GM19238 (cell line): ENCODE data around the gene DAZ1.
"Not testable (repeated sequence)": the region's sequence is repeated elsewhere in the genome, so short reads cannot be mapped to it uniquely, and the experiment has no call there.

Source experiments
- DNase-seq: peaks from one replicate; pipeline ENCODE4 v3.0.0; 2011; ENCODE audit warnings: low spot score; ENCODE audit not compliant: insufficient read length

DAZ1 gene, protein sequence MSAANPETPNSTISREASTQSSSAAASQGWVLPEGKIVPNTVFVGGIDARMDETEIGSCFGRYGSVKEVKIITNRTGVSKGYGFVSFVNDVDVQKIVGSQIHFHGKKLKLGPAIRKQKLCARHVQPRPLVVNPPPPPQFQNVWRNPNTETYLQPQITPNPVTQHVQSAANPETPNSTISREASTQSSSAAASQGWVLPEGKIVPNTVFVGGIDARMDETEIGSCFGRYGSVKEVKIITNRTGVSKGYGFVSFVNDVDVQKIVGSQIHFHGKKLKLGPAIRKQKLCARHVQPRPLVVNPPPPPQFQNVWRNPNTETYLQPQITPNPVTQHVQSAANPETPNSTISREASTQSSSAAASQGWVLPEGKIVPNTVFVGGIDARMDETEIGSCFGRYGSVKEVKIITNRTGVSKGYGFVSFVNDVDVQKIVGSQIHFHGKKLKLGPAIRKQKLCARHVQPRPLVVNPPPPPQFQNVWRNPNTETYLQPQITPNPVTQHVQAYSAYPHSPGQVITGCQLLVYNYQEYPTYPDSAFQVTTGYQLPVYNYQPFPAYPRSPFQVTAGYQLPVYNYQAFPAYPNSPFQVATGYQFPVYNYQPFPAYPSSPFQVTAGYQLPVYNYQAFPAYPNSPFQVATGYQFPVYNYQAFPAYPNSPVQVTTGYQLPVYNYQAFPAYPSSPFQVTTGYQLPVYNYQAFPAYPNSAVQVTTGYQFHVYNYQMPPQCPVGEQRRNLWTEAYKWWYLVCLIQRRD

DNA sequence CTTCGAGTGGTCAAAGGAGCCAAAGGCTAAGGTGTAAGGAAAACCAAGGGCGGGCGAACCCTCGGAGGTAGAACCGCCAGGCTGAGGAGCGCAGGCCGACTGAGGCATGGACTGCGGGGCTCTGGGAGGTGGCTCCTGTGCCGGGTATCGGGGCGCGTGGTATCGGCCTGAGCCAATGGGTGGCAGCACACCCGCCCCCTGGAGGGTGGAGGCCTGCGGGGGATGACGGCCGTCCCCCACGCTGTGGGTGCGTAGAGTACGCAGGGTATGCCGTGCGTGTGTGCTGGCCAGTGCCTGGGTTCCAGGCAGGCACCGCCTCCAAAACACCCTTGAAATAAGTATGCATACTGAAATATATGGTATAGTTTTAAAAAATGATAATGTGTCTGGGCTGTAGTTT, at the start of gene DAZ1:
DAZ1 (minus strand) TSS at position 101 of the 400 bp plus-strand sequence. CDS start 208 bp downstream, outside the sequence.
- DNase-seq = not testable (repeated sequence)

DNA sequence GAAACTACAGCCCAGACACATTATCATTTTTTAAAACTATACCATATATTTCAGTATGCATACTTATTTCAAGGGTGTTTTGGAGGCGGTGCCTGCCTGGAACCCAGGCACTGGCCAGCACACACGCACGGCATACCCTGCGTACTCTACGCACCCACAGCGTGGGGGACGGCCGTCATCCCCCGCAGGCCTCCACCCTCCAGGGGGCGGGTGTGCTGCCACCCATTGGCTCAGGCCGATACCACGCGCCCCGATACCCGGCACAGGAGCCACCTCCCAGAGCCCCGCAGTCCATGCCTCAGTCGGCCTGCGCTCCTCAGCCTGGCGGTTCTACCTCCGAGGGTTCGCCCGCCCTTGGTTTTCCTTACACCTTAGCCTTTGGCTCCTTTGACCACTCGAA, 20.4 kb upstream of the DAZ1 start, which contains the start of gene DAZ2:
DAZ2 (plus strand) TSS at position 301 of the 400 bp plus-strand sequence. CDS start 208 bp downstream, outside the sequence.
- not testable (repeated sequence) for DNase-seq

DNA sequence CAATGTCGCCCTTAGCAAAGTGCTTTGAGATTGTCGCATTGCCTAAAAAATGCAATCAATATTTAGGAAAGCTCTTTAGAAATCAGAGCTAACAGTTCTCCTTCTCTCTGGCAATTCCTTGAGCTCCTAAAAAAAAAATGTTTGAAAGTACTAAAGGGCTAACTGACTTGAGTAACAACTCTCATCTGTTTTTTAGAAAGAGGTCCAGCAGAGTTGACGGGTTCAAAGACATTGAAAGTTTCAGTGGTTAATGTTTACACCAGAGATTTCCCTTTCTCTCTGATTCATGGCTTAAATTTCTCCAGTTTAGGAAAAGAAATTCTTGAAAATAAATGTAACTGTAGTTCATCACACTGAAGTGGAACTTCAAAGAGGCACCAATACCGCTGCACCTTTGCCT, 11.9 kb upstream of the DAZ1 start:
- DNase-seq = not testable (repeated sequence)

DNA sequence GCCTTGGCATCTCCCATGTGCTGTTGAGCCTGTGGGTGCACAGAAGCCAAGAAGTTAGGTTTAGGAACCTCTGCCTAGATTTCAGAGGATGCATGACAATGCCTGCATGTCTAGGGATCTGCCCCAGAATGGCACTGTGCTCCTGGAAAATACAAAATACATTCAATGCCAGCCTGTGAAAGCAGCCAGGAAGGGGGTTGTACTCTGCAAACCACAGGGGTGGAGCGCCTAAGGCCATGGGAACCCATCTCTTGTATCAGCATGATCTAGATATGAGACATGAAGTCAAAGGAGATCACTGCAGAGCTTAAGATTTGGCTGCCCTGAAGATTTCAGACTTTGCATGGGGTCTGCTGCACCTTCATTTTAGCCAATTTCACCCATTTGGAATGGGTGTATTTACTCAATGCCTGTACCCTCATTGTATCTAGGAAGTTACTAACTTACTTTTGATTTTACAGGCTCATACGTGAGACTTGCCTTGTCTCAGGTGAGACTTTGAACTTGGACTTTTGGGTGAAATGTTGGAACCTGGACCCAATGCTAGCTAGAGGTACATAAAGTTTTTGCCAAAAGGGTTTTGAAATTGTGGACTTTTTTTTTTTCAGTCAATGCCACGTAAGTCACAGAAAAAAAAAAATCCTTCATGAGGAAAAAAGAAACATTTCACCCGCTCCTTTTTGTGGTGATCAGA, 11.1 kb upstream of the DAZ1 start:
- DNase-seq = not testable (repeated sequence)

DNA sequence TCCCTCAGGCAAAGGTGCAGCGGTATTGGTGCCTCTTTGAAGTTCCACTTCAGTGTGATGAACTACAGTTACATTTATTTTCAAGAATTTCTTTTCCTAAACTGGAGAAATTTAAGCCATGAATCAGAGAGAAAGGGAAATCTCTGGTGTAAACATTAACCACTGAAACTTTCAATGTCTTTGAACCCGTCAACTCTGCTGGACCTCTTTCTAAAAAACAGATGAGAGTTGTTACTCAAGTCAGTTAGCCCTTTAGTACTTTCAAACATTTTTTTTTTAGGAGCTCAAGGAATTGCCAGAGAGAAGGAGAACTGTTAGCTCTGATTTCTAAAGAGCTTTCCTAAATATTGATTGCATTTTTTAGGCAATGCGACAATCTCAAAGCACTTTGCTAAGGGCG, 8.6 kb upstream of the DAZ1 start:
- not testable (repeated sequence) for DNase-seq
